ENCODE results near the gene OR6A2.

Gene OR6A2

GRCh38 chr11:6799402-6799801, at the start of gene OR6A2:
Gene OR6A2, minus strand, starts transcription at chr11:6799689. Its CDS starts 3,981 bp downstream, at chr11:6795708.
- Histone ChIP-seq H3K27me3 (ENCODE audit: low read length) (no peaks in the 10 kb centered on the region), H3K9me3 (ENCODE audit: insufficient read depth, low read length) (no peaks in the 10 kb centered on the region), H2AFZ (ENCODE audit: low read depth, low read length, severe bottlenecking) (no peak within 1 kb of the TSS)

GRCh38 chr11:6845383-6845782, 45.9 kb upstream of the OR6A2 start, which contains the start of gene OR10A5:
Gene OR10A5, plus strand, starts transcription at chr11:6845683. Its CDS starts 0 bp downstream, at chr11:6845683.
- H3K4me3 ChIP-seq (ENCODE audit: insufficient read depth, low read length, poor library complexity, severe bottlenecking), result no peak within 1 kb of the TSS
- H3K79me2 ChIP-seq (ENCODE audit: insufficient read depth, low read length), result no peaks in the 10 kb centered on the region
- no peaks in the 10 kb centered on the region for H3K9me2 ChIP-seq (replicated peaks; ENCODE audit: insufficient read depth, low read length)
- H4K20me1 ChIP-seq (ENCODE audit: low read depth, low read length), result 0 out of 2 replicates have a peak, but pooled peaks cover 4% of the 10 kb centered on the region
- no peaks in the 10 kb centered on the region for H3F3A ChIP-seq (ENCODE audit: insufficient read depth)
- H3K27ac ChIP-seq (ENCODE audit: low read depth, low read length), result no peak within 1 kb of the TSS
- H2AFZ ChIP-seq (ENCODE audit: low read depth, low read length, severe bottlenecking), result no peak within 1 kb of the TSS
- no peaks in the 10 kb centered on the region for H3K36me3 ChIP-seq (ENCODE audit: low read length)
- H3K4me2 ChIP-seq (ENCODE audit: low read depth, low read length, poor library complexity, severe bottlenecking), result no peak within 1 kb of the TSS
- no peaks in the 10 kb centered on the region for H3K9me3 ChIP-seq (ENCODE audit: insufficient read depth, low read length)
- H3K27me3 ChIP-seq (ENCODE audit: low read length), result no peaks in the 10 kb centered on the region; the same call in 1 of the 2 replicates
- H3K9ac ChIP-seq (ENCODE audit: low read length), result no peak within 1 kb of the TSS
- TF ChIP-seq EZH2phosphoT487 (conservative IDR thresholded peaks at IDR 0.05; ENCODE audit: low read length) (no peak), CTCF (IDR thresholded peaks at IDR 0.05; ENCODE audit: insufficient read depth, low read length, poor library complexity, severe bottlenecking) (no peak)

More at GRCh38 chr11:6799402-6799801, at the start of gene OR6A2:
- Histone ChIP-seq H3K36me3 (ENCODE audit: low read length) (no peaks in the 10 kb centered on the region), H3K27ac (ENCODE audit: low read depth, low read length) (no peak within 1 kb of the TSS), H3K9me2 (replicated peaks; ENCODE audit: insufficient read depth, low read length) (no peaks in the 10 kb centered on the region), H3K79me2 (ENCODE audit: insufficient read depth, low read length) (no peaks in the 10 kb centered on the region), H3F3A (ENCODE audit: insufficient read depth) (no peaks in the 10 kb centered on the region), H3K4me2 (ENCODE audit: low read depth, low read length, poor library complexity, severe bottlenecking) (no peak within 1 kb of the TSS), H3K9ac (ENCODE audit: low read length) (no peak within 1 kb of the TSS), H4K20me1 (ENCODE audit: low read depth, low read length) (no peaks in the 10 kb centered on the region; the same call in 1 of the 2 replicates), H3K4me3 (ENCODE audit: insufficient read depth, low read length, poor library complexity, severe bottlenecking) (no peak within 1 kb of the TSS)
- no peak for TF ChIP-seq EZH2phosphoT487 (conservative IDR thresholded peaks at IDR 0.05; ENCODE audit: low read length)
- no peak for TF ChIP-seq CTCF (IDR thresholded peaks at IDR 0.05; ENCODE audit: insufficient read depth, low read length, poor library complexity, severe bottlenecking)

GRCh38 chr11:6844356-6844755, 44.9 kb upstream of the OR6A2 start:
- Histone ChIP-seq H3K9me3 (ENCODE audit: insufficient read depth, low read length) (no peaks in the 10 kb centered on the region), H3F3A (ENCODE audit: insufficient read depth) (no peaks in the 10 kb centered on the region), H4K20me1 (ENCODE audit: low read depth, low read length) (0 out of 2 replicates have a peak, but pooled peaks cover 4% of the 10 kb centered on the region), H3K79me2 (ENCODE audit: insufficient read depth, low read length) (no peaks in the 10 kb centered on the region), H3K4me3 (ENCODE audit: insufficient read depth, low read length, poor library complexity, severe bottlenecking) (no peak overlapping the region), H3K27ac (ENCODE audit: low read depth, low read length) (no peak overlapping the region), H3K9me2 (replicated peaks; ENCODE audit: insufficient read depth, low read length) (no peaks in the 10 kb centered on the region), H3K36me3 (ENCODE audit: low read length) (no peaks in the 10 kb centered on the region), H3K9ac (ENCODE audit: low read length) (no peak overlapping the region), H3K27me3 (ENCODE audit: low read length) (no peaks in the 10 kb centered on the region; the same call in 1 of the 2 replicates), H3K4me2 (ENCODE audit: low read depth, low read length, poor library complexity, severe bottlenecking) (no peak overlapping the region), H2AFZ (ENCODE audit: low read depth, low read length, severe bottlenecking) (no peak overlapping the region)
- TF ChIP-seq EZH2phosphoT487 (conservative IDR thresholded peaks at IDR 0.05; ENCODE audit: low read length) (no peak), CTCF (IDR thresholded peaks at IDR 0.05; ENCODE audit: insufficient read depth, low read length, poor library complexity, severe bottlenecking) (no peak)

Data from SU-DHL-6 (cell line).